Heart right ventricle (tissue), 16 donors: ENCODE results near the gene TNPO2. TPM values are rescaled to one million over a fixed set of nuclear protein-coding genes. Genes with fewer than 3 reads are reported as not detected.
"Not testable (repeated sequence)": the region's sequence is repeated elsewhere in the genome, so short reads cannot be mapped to it uniquely, and the experiment has no call there.

Experiments used
- ATAC-seq, 8 donors: fragments of 200-7000 bp; cut with Tn5 transposase; one replicate each; pipeline ENCODE4 v1.9.1; 2020; ENCODE audit warnings: mild to moderate bottlenecking in 8 of 8, moderate library complexity in 8 of 8, moderate number of reproducible peaks in 1 of 8
- DNase-seq, 2 donors: peaks; one replicate each; pipeline ENCODE4 v3.0.0-alpha.2; 2020
- H3K27ac ChIP-seq, 10 donors: fragments of 200-600 bp; sonication (generic) in 2 of 10; one replicate each; pipeline versions ENCODE4 v1.5.0 to v1.8.0; 2020 to 2022; ENCODE audit warnings: mild to moderate bottlenecking in 3 of 10
- H3K27me3 ChIP-seq, 7 donors: fragments of 200-600 bp; one replicate each; pipeline ENCODE4 v1.8.0; 2021 to 2022; ENCODE audit warnings: mild to moderate bottlenecking in 2 of 7
- H3K36me3 ChIP-seq, 9 donors: fragments of 200-600 bp; sonication (generic) in 1 of 9; one replicate each; pipeline versions ENCODE4 v1.5.0 to v1.8.0; 2020 to 2022; ENCODE audit warnings: mild to moderate bottlenecking in 2 of 9
- H3K4me1 ChIP-seq, 9 donors: fragments of 200-600 bp; sonication (generic) in 1 of 9; one replicate each; pipeline versions ENCODE4 v1.5.0 to v1.8.0; 2020 to 2022; ENCODE audit warnings: mild to moderate bottlenecking in 4 of 9
- H3K4me3 ChIP-seq, 10 donors: fragments of 200-600 bp; sonication (generic) in 2 of 10; one replicate each; pipeline versions ENCODE4 v1.5.0 to v1.8.0; 2020 to 2022; ENCODE audit warnings: mild to moderate bottlenecking in 7 of 10, moderate library complexity in 2 of 10
- H3K9me3 ChIP-seq, 11 donors: fragments of 200-600 bp in 10 of 11; sonication (generic) in 2 of 11; one replicate each; pipeline versions ENCODE4 v1.5.0 to v1.8.0; 2013 to 2022; ENCODE audit warnings: mild to moderate bottlenecking in 2 of 11, control low read depth in 1 of 11, moderate library complexity in 1 of 11
- WGBS, 2 donors: extraction: QIAGEN DNeasy Blood & Tissue Kit; methylation state at CpG; one replicate each; pipeline ENCODE4 v1.1.7; 2013; ENCODE audit warnings: inconsistent platforms in 1 of 2; 5-methylcytosine and 5-hydroxymethylcytosine counted together
- intact Hi-C, 10 donors: fragments of 100-400 bp; cut with DNase I; formaldehyde crosslinking; loops; one replicate each; pipeline versions ENCODE4 v1.11.1 to v1.14.2; 2022
- polyA plus RNA-seq, 2 donors: library from polyadenylated mRNA; stranded (reverse); fragments of 200-250 nt; gene quantifications; one replicate each; pipeline ENCODE4 v1.2.3, GENCODE V29; 2013
- total RNA-seq, 10 donors: library from RNA; stranded (reverse); fragmentation: NEBNext Ultra II Directional in 3 of 10; extraction: Animal tissue kit (Norgen Biotek cat#: 25700) in 3 of 10; gene quantifications; one replicate each; pipeline versions ENCODE4 v1.2.1 to v1.2.4, GENCODE V29; 2021 to 2023
- TF ChIP-seq, protein P1 (sequence below), 9 donors: fragments of 200-600 bp; sonication (generic) in 2 of 9; IDR thresholded peaks; one replicate each; pipeline versions ENCODE4 v1.5.0 to v1.8.0; 2021 to 2022; ENCODE audit warnings: antibody characterized with exemption in 9 of 9, mild to moderate bottlenecking in 5 of 9, moderate library complexity in 1 of 9
- donor health status: Arrhythmogenic right ventricular cardiomyopathy.
- donor health status: ischemic (EF 13 %, LVEDD 7.1; RV severe dilation, severe dysfunction).
- donor health status: healthy with polysubstance abuse.
- donor health status: DM: no; HTN: yes; CAD: no.
- donor health status: DM: no; HTN: no; CAD: no.
- donor health status: ischemic (EF 25% LVEDD 6.9; RV normal size, moderate dysfunction).
- donor health status: ischemic (EF 25% LVEDD 5.7; RV mildly dilated, moderate dysfunction).
- donor health status: healthy.
- donor health status: DM: yes; HTN: yes; CAD: no.
- donor health status: Ischemic cardiomyopathy.
- donor health status: ischemic (EF 35%, LVEDD 5.7; RV mildly dilated, moderate dysfunction).
- donor health status: nonischemic (EF 11% LVEDD 7.7; RV severe dilation, severe dysfunction).
- donor health status: DM: yes; HTN: yes; CAD: no.
- donor health status: PGD.
- donor health status: ischemic (EF 29% LVEDD 5.4; RV normal size, mild dysfunction).
- donor health status: nonischemic (EF 23%, LVEDD 6.1; RV moderate dilation, normal function).

Gene TNPO2
- total and polyA plus RNA-seq, 12 donors, result 17.3 to 51.1 (median 40.7) TPM

DNA sequence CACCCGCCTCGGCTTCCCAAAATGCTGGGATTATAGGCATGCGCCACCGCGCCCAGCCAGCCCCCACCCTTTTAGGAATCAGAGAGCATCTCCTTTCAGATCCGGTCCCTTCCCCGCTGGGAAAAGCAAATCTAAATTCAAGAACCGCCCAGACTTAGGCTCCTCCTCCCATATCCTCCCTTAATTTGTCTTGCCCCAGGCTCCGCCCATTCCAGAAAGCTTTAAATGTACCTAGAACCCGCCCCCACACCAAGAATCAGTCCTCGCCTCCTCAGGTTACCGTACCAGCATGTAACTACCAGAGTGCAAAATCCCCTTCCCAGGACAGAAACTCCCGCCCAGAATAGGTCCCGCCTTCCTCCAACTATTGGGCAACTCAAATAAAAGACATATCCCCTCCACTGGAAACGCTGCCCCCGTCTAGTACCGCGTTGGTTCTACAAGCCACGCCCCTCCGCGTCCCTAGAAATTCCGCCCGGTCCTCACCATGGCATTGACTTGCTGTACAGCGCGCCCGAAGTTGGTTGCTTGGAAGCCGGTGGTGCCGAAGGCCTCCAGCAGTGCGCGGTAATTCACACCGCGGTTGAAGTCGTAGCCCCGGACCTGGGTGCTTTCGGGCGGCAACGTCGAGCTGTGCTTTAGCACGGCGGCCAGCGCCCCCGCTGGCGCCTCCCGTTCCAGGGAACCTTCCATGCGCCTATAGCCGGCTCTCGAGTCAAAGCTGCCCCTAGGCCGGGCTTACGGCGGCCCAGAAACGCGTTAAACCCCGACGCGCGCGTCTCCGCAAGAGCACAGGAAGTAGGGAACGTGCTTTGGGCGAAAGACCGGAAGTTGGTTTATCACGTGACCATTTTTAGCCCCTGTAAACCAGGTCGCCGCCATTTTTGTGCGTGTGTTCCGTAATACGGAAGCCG is 42.4 kb downstream of the TNPO2 start, which contains the start of gene DHPS:
DHPS (minus strand) TSS at position 807 of the 914 bp plus-strand sequence; CDS start at position 693, 114 bp downstream.
- peaks cover 0 to 29% (median 13%) of the 10 kb centered on the region in 9 donors for H3K4me1 ChIP-seq
- DNase-seq, result peak; percentile 85 to 97
- no peaks in the 10 kb centered on the region for H3K9me3 ChIP-seq
- TF ChIP-seq, protein P1, sequence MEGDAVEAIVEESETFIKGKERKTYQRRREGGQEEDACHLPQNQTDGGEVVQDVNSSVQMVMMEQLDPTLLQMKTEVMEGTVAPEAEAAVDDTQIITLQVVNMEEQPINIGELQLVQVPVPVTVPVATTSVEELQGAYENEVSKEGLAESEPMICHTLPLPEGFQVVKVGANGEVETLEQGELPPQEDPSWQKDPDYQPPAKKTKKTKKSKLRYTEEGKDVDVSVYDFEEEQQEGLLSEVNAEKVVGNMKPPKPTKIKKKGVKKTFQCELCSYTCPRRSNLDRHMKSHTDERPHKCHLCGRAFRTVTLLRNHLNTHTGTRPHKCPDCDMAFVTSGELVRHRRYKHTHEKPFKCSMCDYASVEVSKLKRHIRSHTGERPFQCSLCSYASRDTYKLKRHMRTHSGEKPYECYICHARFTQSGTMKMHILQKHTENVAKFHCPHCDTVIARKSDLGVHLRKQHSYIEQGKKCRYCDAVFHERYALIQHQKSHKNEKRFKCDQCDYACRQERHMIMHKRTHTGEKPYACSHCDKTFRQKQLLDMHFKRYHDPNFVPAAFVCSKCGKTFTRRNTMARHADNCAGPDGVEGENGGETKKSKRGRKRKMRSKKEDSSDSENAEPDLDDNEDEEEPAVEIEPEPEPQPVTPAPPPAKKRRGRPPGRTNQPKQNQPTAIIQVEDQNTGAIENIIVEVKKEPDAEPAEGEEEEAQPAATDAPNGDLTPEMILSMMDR (IDR thresholded peaks at IDR 0.05), result no peak
- intact Hi-C loops, result loop anchor here in 1 of 10 donors (5.0 kb wide), 1 partner anchor 41 kb away; the partner anchor contains the start of gene TNPO2
- WGBS, 2 donors, result 0% methylated on average over 68 of the region's 68 CpGs
- peak; percentile 89 to 96 (median 94) for ATAC-seq
- H3K27me3 ChIP-seq, result no peaks in the 10 kb centered on the region
- peak within 1 kb of the TSS; percentile 71 to 100 (median 82) for H3K4me3 ChIP-seq
- H3K27ac ChIP-seq, result peak within 1 kb of the TSS; percentile 91 to 98 (median 94)
- peaks cover 0 to 39% (median 29%) of the 10 kb centered on the region in 9 donors for H3K36me3 ChIP-seq

DNA sequence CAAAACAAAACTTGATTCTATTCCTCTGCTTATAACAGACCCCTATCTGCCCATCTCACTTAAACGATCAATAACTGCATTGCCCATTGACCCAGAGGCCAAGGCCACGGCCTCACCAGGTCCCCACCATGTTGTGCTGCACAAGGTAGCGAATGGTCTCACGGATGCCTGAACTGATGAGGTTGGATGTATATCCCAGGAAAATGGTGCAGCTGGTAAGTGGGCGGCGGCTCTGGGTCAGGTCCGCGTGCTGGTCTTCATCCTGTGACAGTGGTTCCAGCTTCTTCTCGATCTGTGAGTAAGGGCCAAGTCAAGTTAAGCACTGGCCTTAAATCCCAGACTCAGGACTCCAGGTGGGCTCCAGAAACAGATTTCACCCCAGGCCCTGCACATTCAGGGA is 43.7 kb downstream of the TNPO2 start:
- 93% methylated on average over 9 of the region's 9 CpGs for WGBS, 2 donors
- Histone ChIP-seq H3K9me3 (no peaks in the 10 kb centered on the region), H3K27me3 (no peaks in the 10 kb centered on the region), H3K4me1 (peaks cover 0 to 30% (median 13%) of the 10 kb centered on the region in 9 donors), H3K27ac (no peak overlapping the region), H3K36me3 (peaks cover 0 to 52% (median 41%) of the 10 kb centered on the region in 9 donors), H3K4me3 (no peak overlapping the region)
- TF ChIP-seq, protein P1 (IDR thresholded peaks at IDR 0.05), result no peak
- intact Hi-C loops, result loop anchor here in 1 of 10 donors (5.0 kb wide), 1 partner anchor 42 kb away; the partner anchor contains the start of gene TNPO2
- DNase-seq (no peak), ATAC-seq (no peak)

DNA sequence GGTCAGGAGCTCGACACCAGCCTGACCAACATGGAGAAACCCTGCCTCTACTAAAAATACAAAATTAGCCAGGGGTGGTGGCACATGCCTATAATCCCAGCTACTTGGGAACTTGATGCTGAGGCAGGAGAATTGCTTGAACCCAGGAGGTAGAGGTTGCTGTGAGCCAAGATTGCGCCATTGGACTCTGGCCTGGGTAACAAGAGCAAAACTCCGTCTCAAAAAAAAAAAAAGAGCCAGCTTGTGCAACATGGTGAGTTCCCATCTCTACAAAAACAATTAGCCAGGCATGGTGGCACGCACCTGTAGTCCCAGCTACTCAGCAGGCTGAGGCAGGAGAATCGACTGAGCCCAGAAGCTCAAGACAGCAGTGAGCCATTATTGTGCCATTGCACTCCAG is 45.7 kb downstream of the TNPO2 start:
- intact Hi-C loops, result loop anchor here in 5 of 10 donors (5.0 to 10.0 kb wide), 5 partner anchors 113 to 473 kb away; partner anchors contain the start of gene JUNB (in 2 of the 5)
- WGBS, 2 donors, result 94 to 96% methylated on average over 5 of the region's 5 CpGs
- H3K4me3 ChIP-seq, H3K27me3 ChIP-seq, H3K9me3 ChIP-seq, H3K27ac ChIP-seq, DNase-seq, ATAC-seq: not testable (repeated sequence)
- H3K4me1 ChIP-seq, result peaks cover 0 to 30% (median 13%) of the 10 kb centered on the region in 9 donors
- H3K36me3 ChIP-seq, result peaks cover 0 to 72% (median 58%) of the 10 kb centered on the region in 9 donors

DNA sequence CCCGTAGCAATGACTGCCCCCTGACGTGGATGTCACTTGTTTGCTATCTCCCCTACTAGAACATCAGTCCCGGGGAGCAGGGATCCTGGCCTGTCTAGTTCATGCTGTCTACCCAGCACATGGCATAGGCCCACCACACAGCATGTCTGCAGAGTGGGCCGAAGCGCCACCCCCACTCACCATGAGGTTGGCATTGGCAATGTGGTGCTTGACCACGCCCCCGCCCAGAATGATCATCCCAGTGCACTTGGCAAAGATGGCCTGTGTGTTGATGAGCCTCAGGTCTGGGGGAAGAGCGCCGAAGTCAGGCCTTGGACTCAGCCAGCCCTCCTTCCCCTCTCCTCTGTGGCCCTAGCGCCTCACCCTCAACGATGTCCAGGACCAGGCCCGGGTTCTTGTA is 46.8 kb downstream of the TNPO2 start:
- WGBS, 2 donors, result 89% methylated on average over 12 of the region's 12 CpGs
- ATAC-seq (no peak), DNase-seq (no peak)
- TF ChIP-seq, protein P1 (IDR thresholded peaks at IDR 0.05), result no peak
- intact Hi-C loops, result loop anchor here in 6 of 10 donors (2.0 to 10.0 kb wide), 6 partner anchors 112 to 472 kb away; partner anchors contain the start of gene JUNB (in 2 of the 6)
- Histone ChIP-seq H3K4me3 (no peak overlapping the region), H3K27me3 (no peaks in the 10 kb centered on the region), H3K4me1 (peaks cover 0 to 25% (median 9%) of the 10 kb centered on the region in 9 donors), H3K36me3 (peaks cover 0 to 83% (median 65%) of the 10 kb centered on the region in 9 donors), H3K9me3 (no peaks in the 10 kb centered on the region), H3K27ac (no peak overlapping the region)
